Camera-type eye (tissue), 1 donor: ENCODE results near the gene GOLM1. TPM values are rescaled to one million over a fixed set of nuclear protein-coding genes. Genes with fewer than 3 reads are reported as not detected.

Source experiments
- total RNA-seq: library from RNA; depleted of rRNA; stranded (reverse); fragments of >200 nt; gene quantifications from one replicate; pipeline ENCODE4 v1.2.3, GENCODE V29; 2014

Gene GOLM1
- 97.9 TPM for total RNA-seq

DNA sequence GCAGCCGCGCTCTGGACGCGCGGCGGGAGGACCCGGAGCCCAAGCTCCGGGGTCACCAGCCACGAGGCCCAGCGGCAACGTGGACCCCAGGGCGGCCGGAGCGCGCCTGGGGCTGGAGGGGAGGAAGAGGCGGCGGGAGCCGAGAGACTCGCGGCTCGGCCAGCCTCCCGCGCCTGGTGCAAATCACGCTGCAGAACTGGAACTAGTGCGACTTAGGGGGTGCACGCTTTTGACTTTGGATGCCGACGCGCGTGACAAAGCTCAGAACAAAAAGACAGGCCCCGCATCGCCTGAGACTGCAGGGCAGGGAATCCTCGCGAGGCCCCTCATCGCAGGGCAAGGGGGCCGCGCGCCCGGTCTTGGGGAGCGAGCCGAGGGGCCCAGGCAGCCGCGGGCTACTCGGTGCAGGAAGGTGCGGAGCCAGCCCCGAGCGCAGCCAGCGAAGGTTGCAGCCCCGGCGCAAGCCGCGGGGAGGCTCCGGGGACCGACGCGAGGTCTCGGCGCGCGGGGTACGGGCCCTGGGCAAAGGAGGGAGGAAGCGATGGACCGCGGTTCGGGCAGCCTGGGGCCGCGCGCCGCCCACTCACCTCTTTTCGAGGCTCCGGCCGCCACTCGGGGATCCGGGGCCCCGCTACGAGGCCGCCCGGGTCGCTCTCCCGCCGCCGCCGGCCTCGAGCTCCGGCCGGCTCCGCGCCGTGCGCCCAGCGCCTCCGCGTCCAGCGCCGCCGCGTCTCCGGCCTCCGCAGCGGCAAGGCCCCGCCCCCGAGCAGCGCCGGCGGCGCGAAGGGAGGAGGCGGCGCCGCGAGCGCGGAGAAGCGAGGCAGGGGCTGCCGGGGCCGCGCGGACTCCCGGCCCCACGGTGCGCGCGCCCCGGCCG lies at the start of gene GOLM1:
Gene GOLM1, minus strand, starts transcription at position 735 of the 877 bp plus-strand sequence. CDS start 20,238 bp downstream, outside the sequence.

Other genes starting within 250 kb of the GOLM1 start
- 51.6 TPM for gene NAA35, start 158.4 kb downstream of the GOLM1 start, total RNA-seq
- gene C9orf153, start 160.1 kb upstream of the GOLM1 start, total RNA-seq, result 1.2 TPM
- 72.2 TPM for gene ISCA1, start 183.0 kb upstream of the GOLM1 start, total RNA-seq